Keratinocyte (primary cell): ENCODE data around the gene MDM4.

Experiments
- CTCF ChIP-seq, 3 experiments: IDR thresholded peaks in 1 of 3; conservative IDR thresholded peaks in 1 of 3; optimal IDR thresholded peaks in 1 of 3; 2 replicates in 2 of 3; 3 replicates in 1 of 3; pipeline versions ENCODE3 to v1.5.1; 2011; ENCODE audit warnings: low read length in 3 of 3, mild to moderate bottlenecking in 3 of 3, moderate library complexity in 2 of 3, control low read depth in 1 of 3, inconsistent platforms in 1 of 3; ENCODE audit not compliant: insufficient read depth in 2 of 3; ENCODE audit errors: extremely low read depth in 1 of 3
- EZH2 ChIP-seq: IDR thresholded peaks from one replicate; pipeline ENCODE4 v1.6.1; 2012; ENCODE audit warnings: inconsistent platforms, mild to moderate bottlenecking, low read length, moderate library complexity

GRCh38 chr1:204520834-204521709 is 4.9 kb downstream of the MDM4 start:
- TF ChIP-seq CTCF (optimal IDR thresholded peaks at IDR 0.05 in 1 of 3, IDR thresholded peaks at IDR 0.05 in 1 of 3, conservative IDR thresholded peaks at IDR 0.05 in 1 of 3; ENCODE audit: extremely low read depth in 1 of 3, insufficient read depth in 2 of 3, low read length in 3 of 3) (no peak), EZH2 (no peak)
